HTERT RPE-1 (cell line): ENCODE data around the gene ROCK2.

Experiments
- in situ Hi-C: fragments of 300-500 bp; cut with MboI; formaldehyde crosslinking; loops from 4 replicates; pipeline ENCODE4 v1.14.3; 2020; ENCODE audit warnings: low sequenced_read_pairs

The ROCK2 gene

GRCh38 chr2:11132036-11132671 is 212.3 kb downstream of the ROCK2 start:
- in situ Hi-C loops = no loop called here

DNA sequence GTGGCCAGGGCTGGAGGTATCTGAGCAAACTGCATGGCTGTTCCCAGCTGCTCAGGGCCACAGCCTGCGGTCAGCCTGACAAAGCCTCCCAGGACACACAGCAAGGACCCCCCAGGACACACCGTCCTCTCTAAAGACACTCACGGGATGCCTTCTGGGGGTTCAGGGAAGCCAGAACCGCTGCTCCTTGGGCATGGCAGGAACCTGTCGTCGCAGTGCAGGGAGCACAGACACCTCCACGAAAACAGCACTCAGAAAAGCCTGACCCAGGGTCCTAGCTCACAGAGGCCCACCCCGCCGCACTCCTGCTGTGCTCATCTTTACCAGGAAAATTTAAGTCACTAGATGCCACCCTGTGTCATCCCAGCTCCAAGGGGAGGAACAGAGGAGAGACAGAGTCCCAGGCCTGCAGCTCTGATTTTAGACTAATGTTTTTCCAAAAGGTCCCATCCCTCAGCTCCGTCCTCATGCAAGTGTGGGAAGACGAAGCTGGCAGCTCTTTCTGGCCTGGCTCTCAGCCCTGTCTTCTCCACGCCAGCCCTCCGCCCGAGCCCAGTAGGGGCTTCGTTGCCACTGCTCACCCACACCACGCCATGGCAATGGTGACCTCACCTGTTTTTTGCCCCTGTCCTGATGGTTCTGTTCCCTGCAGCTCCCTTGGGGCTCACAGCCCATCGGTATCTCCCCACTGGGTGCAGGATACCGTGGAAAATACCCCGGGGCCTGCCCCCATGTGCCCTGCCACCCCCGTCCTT is 213.1 kb downstream of the ROCK2 start:
- in situ Hi-C loops = no loop called here
